Ishikawa (cell line): Measurements from ENCODE around the gene HLA-E.

ENCODE experiments used
- CREB1 ChIP-seq: IDR thresholded peaks from 2 replicates; pipeline ENCODE4 v1.6.1; 2012; ENCODE audit warnings: low read depth
- EP300 ChIP-seq: IDR thresholded peaks from 2 replicates; pipeline ENCODE4 v1.6.1; 2012; ENCODE audit warnings: borderline replicate concordance
- REST ChIP-seq: IDR thresholded peaks from 2 replicates; pipeline ENCODE4 v1.6.1; 2012; ENCODE audit warnings: low read depth, mild to moderate bottlenecking
- YY1 ChIP-seq: IDR thresholded peaks from 2 replicates; pipeline ENCODE4 v1.6.1; 2012; ENCODE audit warnings: low read depth

GRCh38 chr6:30447237-30447636 lies 42.1 kb upstream of the HLA-E start:
- TF ChIP-seq YY1: no peak
- no peak for TF ChIP-seq EP300
- no peak for TF ChIP-seq CREB1
- no peak for TF ChIP-seq REST
